CD4-positive, alpha-beta memory T cell (primary cell): ENCODE measurements around the gene FADS3. TPM values are rescaled to one million over a fixed set of nuclear protein-coding genes. Genes with fewer than 3 reads are reported as not detected.

ENCODE experiments used
- CTCF ChIA-PET: fragments of 350-600 bp; sonication (Branson Sonifier 250); formaldehyde crosslinking; loops from one replicate; lab custom pipeline; 2021; ENCODE audit warnings: inconsistent platforms; ENCODE audit not compliant: partially characterized antibody; lab: Charles Lee
- POLR2A ChIA-PET: fragments of 350-600 bp; sonication (Branson Sonifier 250); formaldehyde crosslinking; loops from one replicate; lab custom pipeline; 2021; ENCODE audit not compliant: partially characterized antibody; lab: Charles Lee
- DNase-seq, 5 donors: peaks; one replicate each; pipeline versions ENCODE4 v3.0.0 to v3.0.0-alpha.2; 2020 to 2022; ENCODE audit warnings: mixed read lengths in 1 of 5
- H3K27ac ChIP-seq: one replicate; pipeline ENCODE4 v1.7.0; 2013; ENCODE audit warnings: low read depth, low read length
- H3K27me3 ChIP-seq: 2 replicates; pipeline ENCODE4 v1.7.0; 2013; ENCODE audit warnings: mild to moderate bottlenecking, low read length, moderate library complexity; ENCODE audit not compliant: insufficient read depth
- H3K36me3 ChIP-seq: 2 replicates; pipeline ENCODE4 v1.7.0; 2013; ENCODE audit warnings: mild to moderate bottlenecking, low read length, moderate library complexity; ENCODE audit not compliant: insufficient read depth
- H3K4me1 ChIP-seq: 2 replicates; pipeline ENCODE4 v1.7.0; 2013; ENCODE audit warnings: mild to moderate bottlenecking, low read length, moderate library complexity; ENCODE audit not compliant: insufficient read depth
- H3K4me3 ChIP-seq, 2 donors: one replicate each; pipeline ENCODE4 v1.7.0; 2013; ENCODE audit warnings: low read length in 2 of 2, mild to moderate bottlenecking in 1 of 2
- H3K9me3 ChIP-seq, 2 donors: one replicate each; pipeline ENCODE4 v1.7.0; 2013; ENCODE audit warnings: low read length in 2 of 2, control low read depth in 1 of 2; ENCODE audit not compliant: control insufficient read depth in 1 of 2
- H3K27ac Mint-ChIP-seq, 7 donors: one replicate each; pipeline ENCODE4 v1.8.0; 2020 to 2021; ENCODE audit warnings: mixed read lengths in 7 of 7, mild to moderate bottlenecking in 6 of 7, inconsistent platforms in 3 of 7, moderate library complexity in 3 of 7
- H3K27me3 Mint-ChIP-seq, 2 donors: one replicate each; pipeline ENCODE4 v1.8.0; 2020 to 2021; ENCODE audit warnings: mixed read lengths in 2 of 2
- H3K36me3 Mint-ChIP-seq, 2 donors: one replicate each; pipeline ENCODE4 v1.8.0; 2020 to 2021; ENCODE audit warnings: mixed read lengths in 2 of 2, inconsistent platforms in 1 of 2, mild to moderate bottlenecking in 1 of 2
- H3K4me1 Mint-ChIP-seq, 4 donors: one replicate each; pipeline ENCODE4 v1.8.0; 2020 to 2021; ENCODE audit warnings: mixed read lengths in 4 of 4, mild to moderate bottlenecking in 1 of 4
- H3K4me3 Mint-ChIP-seq, 8 donors: one replicate each; pipeline ENCODE4 v1.8.0; 2020 to 2021; ENCODE audit warnings: mixed read lengths in 8 of 8, mild to moderate bottlenecking in 7 of 8, moderate library complexity in 6 of 8, inconsistent platforms in 3 of 8
- H3K9me3 Mint-ChIP-seq, 8 donors: one replicate each; pipeline ENCODE4 v1.8.0; 2020 to 2021; ENCODE audit warnings: mixed read lengths in 8 of 8, mild to moderate bottlenecking in 5 of 8, inconsistent platforms in 3 of 8, moderate library complexity in 1 of 8
- intact Hi-C: fragments of 100-400 bp; cut with micrococcal nuclease; formaldehyde crosslinking; loops from one replicate; pipeline ENCODE4 v1.15.1; 2023
- polyA plus RNA-seq, 2 donors: library from polyadenylated mRNA; unstranded; fragments of 300-500 nt; fragmentation: Illumina TruSeq; gene quantifications; one replicate each; pipeline ENCODE4 v1.2.3, GENCODE V29; 2021
- total RNA-seq, 2 experiments: library from RNA; stranded (reverse); gene quantifications; one replicate each; pipeline ENCODE4 v1.2.3, GENCODE V29; 2021

FADS3 gene
- total and polyA plus RNA-seq, 4 experiments from 2014 or later = 2.9 to 7.8 (median 4.4) TPM

DNA sequence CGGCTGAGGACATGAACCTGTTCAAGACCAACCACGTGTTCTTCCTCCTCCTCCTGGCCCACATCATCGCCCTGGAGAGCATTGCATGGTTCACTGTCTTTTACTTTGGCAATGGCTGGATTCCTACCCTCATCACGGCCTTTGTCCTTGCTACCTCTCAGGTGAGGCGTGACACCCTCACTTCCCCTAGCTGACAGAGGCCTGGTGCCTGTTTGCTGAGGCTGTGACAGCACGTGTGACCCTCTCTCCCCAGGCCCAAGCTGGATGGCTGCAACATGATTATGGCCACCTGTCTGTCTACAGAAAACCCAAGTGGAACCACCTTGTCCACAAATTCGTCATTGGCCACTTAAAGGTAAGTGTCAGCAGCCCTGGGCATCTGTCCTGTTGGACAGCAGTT lies 51.0 kb downstream of the FADS3 start:
- ChIA-PET CTCF (interaction anchor here (2.6 kb wide), 1 partner anchor 12 kb away, joined by 9 read pairs; the partner anchor contains the start of gene FADS2), POLR2A (interaction anchor here (0.6 kb wide), 1 partner anchor 121 kb away, joined by 3 read pairs; no protein-coding TSS in a partner anchor)
- H3K36me3 Mint-ChIP-seq = no peaks in the 10 kb centered on the region
- DNase-seq = no peak
- Histone ChIP-seq H3K4me1 (no peaks in the 10 kb centered on the region), H3K27me3 (no peaks in the 10 kb centered on the region), H3K9me3 (no peaks in the 10 kb centered on the region), H3K36me3 (peaks cover 3% of the 10 kb centered on the region), H3K27ac (no peak overlapping the region), H3K4me3 (no peak overlapping the region)
- no peak overlapping the region for H3K27ac Mint-ChIP-seq
- intact Hi-C loops = no loop called here
- H3K9me3 Mint-ChIP-seq = peaks cover 0 to 2% (median 0%) of the 10 kb centered on the region in 8 donors
- H3K4me1 Mint-ChIP-seq = peaks cover 0 to 4% (median 4%) of the 10 kb centered on the region in 4 donors
- H3K4me3 Mint-ChIP-seq = no peak overlapping the region
- H3K27me3 Mint-ChIP-seq = no peaks in the 10 kb centered on the region

DNA sequence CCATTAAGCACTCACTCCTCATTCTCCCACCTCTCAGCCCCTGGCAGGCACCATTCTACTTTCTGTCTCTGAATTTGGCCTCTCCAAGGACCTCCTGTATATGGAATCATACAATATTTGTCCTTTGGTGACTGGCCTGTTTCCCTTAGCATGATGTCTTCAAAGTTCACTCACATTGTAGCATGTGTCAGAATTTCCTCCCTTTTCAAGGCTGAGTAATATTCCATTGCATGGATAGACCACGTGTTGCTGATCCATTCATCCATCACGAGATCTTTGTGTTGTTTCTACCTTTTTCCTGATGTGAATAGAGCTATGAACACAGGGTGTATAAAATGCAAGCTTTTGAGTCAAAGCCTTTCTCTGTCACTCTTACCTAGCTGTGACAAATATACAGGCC lies 51.6 kb downstream of the FADS3 start:
- H3K27me3 Mint-ChIP-seq = no peaks in the 10 kb centered on the region
- intact Hi-C loops = no loop called here
- peaks cover 2 to 9% (median 7%) of the 10 kb centered on the region in 4 donors for H3K4me1 Mint-ChIP-seq
- peaks cover 0 to 2% (median 0%) of the 10 kb centered on the region in 8 donors for H3K9me3 Mint-ChIP-seq
- H3K9me3 ChIP-seq = no peaks in the 10 kb centered on the region
- H3K27me3 ChIP-seq = no peaks in the 10 kb centered on the region
- H3K4me1 ChIP-seq = peaks cover 6% of the 10 kb centered on the region
- CTCF ChIA-PET = interaction anchor here (2.6 kb wide), 1 partner anchor 11 kb away, joined by 9 read pairs; the partner anchor contains the start of gene FADS2
- DNase-seq = no peak
- H3K4me3 ChIP-seq = no peak overlapping the region
- no peak overlapping the region for H3K4me3 Mint-ChIP-seq
- POLR2A ChIA-PET = no interaction called here
- H3K27ac ChIP-seq = no peak overlapping the region
- H3K36me3 Mint-ChIP-seq = no peaks in the 10 kb centered on the region
- peak overlapping the region in 1 of 7 donors; percentile 69 for H3K27ac Mint-ChIP-seq
- peaks cover 3% of the 10 kb centered on the region for H3K36me3 ChIP-seq

- no peak for DNase-seq
- Histone ChIP-seq H3K4me3 (no peak overlapping the region), H3K27me3 (no peaks in the 10 kb centered on the region), H3K27ac (no peak overlapping the region), H3K36me3 (peaks cover 3% of the 10 kb centered on the region), H3K4me1 (peaks cover 14% of the 10 kb centered on the region), H3K9me3 (no peaks in the 10 kb centered on the region)
- Mint-ChIP-seq H3K4me3 (no peak overlapping the region), H3K27ac (peak overlapping the region in 1 of 7 donors; percentile 81), H3K36me3 (no peaks in the 10 kb centered on the region), H3K27me3 (no peaks in the 10 kb centered on the region), H3K4me1 (peaks cover 9 to 17% (median 13%) of the 10 kb centered on the region in 4 donors), H3K9me3 (peaks cover 0 to 2% (median 0%) of the 10 kb centered on the region in 8 donors)
- ChIA-PET CTCF (no interaction called here), POLR2A (no interaction called here)
- intact Hi-C loops = no loop called here
These were observed 52.4 kb downstream of the FADS3 start for GRCh38 chr11:61838921-61839320.

DNA sequence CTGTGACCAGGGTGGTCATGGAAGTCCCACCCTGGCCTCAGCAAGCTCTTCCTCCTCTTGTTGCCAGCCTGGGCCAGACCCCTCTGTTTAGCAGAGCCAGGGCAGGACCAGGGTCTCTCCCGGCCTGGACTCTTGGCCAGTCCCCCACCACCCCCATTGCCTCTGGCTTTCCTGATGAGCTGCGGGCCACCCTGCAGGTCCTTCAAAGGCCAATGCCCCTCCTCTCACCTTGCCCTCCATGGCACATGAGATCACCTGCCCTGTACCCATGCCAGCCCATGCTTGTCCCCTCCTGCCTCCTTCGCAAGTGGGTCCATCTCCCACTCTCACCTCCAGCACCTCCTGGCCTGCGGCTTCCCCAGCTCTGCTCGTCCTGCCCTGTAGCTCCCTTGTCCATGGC lies 52.8 kb downstream of the FADS3 start:
- no peak overlapping the region for H3K4me3 ChIP-seq
- H3K36me3 ChIP-seq = peaks cover 3% of the 10 kb centered on the region
- Mint-ChIP-seq H3K4me1 (peaks cover 12 to 21% (median 17%) of the 10 kb centered on the region in 4 donors), H3K27ac (peak overlapping the region in 1 of 7 donors; percentile 81), H3K4me3 (no peak overlapping the region), H3K27me3 (no peaks in the 10 kb centered on the region), H3K9me3 (peaks cover 0 to 2% (median 0%) of the 10 kb centered on the region in 8 donors), H3K36me3 (no peaks in the 10 kb centered on the region)
- CTCF ChIA-PET = no interaction called here
- DNase-seq = no peak
- no peak overlapping the region for H3K27ac ChIP-seq
- H3K4me1 ChIP-seq = peaks cover 18% of the 10 kb centered on the region
- POLR2A ChIA-PET = no interaction called here
- no peaks in the 10 kb centered on the region for H3K9me3 ChIP-seq
- H3K27me3 ChIP-seq = no peaks in the 10 kb centered on the region
- intact Hi-C loops = no loop called here

DNA sequence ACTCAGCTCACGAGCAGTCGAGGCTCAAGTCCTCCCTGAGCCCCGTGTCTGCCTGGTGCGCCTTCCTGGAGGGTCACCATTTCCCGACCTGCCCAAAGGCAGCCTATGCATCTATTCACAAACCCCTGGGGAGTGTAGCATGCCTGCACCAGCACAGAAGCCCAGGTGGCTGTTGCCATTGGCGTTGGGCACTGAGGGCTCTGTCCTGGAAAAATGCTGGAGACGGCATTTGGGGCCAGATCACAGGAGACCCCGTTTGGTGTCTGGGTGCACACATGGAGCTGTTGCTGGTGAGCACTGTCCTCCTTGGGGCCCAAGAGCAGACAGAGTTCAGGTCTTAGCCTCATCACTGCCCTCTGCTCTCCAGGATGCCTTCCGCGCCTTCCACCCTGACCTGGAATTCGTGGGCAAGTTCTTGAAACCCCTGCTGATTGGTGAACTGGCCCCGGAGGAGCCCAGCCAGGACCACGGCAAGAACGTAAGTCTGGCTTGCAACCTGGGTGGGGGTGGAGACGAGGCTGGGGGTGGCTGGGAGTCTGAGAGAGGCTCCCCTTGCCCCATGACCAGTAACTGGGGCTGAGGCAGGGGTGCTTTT lies 53.8 kb downstream of the FADS3 start:
- Mint-ChIP-seq H3K9me3 (peaks cover 0 to 2% (median 0%) of the 10 kb centered on the region in 8 donors), H3K27me3 (peaks cover 2% of the 10 kb centered on the region in 2 donors), H3K4me3 (no peak overlapping the region), H3K27ac (no peak overlapping the region), H3K4me1 (peaks cover 13 to 24% (median 19%) of the 10 kb centered on the region in 4 donors), H3K36me3 (no peaks in the 10 kb centered on the region)
- Histone ChIP-seq H3K36me3 (peaks cover 3% of the 10 kb centered on the region), H3K27me3 (no peaks in the 10 kb centered on the region), H3K27ac (no peak overlapping the region), H3K9me3 (no peaks in the 10 kb centered on the region), H3K4me3 (no peak overlapping the region), H3K4me1 (peaks cover 20% of the 10 kb centered on the region)
- POLR2A ChIA-PET = no interaction called here
- intact Hi-C loops = no loop called here
- CTCF ChIA-PET = interaction anchor here (1.2 kb wide), 1 partner anchor 473 kb away, joined by 3 read pairs; no protein-coding TSS in a partner anchor
- no peak for DNase-seq

GRCh38 chr11:61836193-61836592 lies 55.2 kb downstream of the FADS3 start:
- H3K27ac ChIP-seq = no peak overlapping the region
- H3K27me3 Mint-ChIP-seq = peaks cover 3 to 5% of the 10 kb centered on the region in 2 donors
- H3K4me3 ChIP-seq = no peak overlapping the region
- CTCF ChIA-PET = no interaction called here
- intact Hi-C loops = no loop called here
- H3K4me3 Mint-ChIP-seq = no peak overlapping the region
- H3K4me1 Mint-ChIP-seq = peaks cover 13 to 24% (median 20%) of the 10 kb centered on the region in 4 donors
- peaks cover 20% of the 10 kb centered on the region for H3K4me1 ChIP-seq
- peak overlapping the region in 2 of 7 donors; percentile 31 to 94 for H3K27ac Mint-ChIP-seq
- no peaks in the 10 kb centered on the region for H3K27me3 ChIP-seq
- H3K36me3 ChIP-seq = peaks cover 3% of the 10 kb centered on the region
- H3K36me3 Mint-ChIP-seq = no peaks in the 10 kb centered on the region
- H3K9me3 Mint-ChIP-seq = peaks cover 0 to 2% (median 0%) of the 10 kb centered on the region in 8 donors
- POLR2A ChIA-PET = no interaction called here
- H3K9me3 ChIP-seq = no peaks in the 10 kb centered on the region
- no peak for DNase-seq

DNA sequence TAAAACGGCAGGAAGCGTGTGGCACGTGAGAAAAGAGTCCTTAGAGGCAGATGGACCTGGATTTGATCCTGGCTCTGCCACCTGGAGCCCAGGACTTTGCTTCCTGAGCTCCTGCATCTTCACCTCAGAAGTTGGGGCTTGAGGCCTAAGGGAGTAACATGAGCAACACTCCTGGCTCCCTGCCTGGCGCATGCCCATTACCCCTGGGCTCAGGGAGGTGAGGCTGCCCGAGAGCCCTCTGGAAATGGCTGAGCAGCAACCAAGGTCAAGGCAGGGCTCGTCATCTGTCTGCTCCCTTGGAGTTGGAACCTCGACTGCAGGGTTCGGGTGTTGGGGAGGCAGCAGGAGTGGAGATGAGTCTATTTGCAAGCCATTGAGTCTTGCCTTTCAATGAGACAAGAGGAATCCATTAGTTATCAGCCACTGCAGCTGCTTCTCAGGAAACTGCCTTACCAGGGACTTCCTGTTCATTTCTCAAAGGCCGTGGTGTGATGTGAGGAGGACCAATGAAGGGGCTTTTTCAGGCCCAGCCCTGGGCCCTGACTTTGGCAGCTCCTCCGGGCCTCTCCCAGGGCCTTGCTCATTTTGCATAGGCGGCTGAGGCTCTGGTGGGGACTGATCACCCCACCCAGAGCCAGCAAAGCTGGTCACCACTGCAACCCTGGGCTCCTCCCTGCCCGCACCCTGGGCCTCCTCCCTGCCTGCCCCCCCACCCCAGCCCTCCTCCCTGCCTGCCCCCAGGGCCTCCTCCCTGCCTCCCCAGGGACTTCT lies 56.9 kb downstream of the FADS3 start:
- DNase-seq = peak; percentile 29 to 74 (median 49)
- intact Hi-C loops = no loop called here
- Mint-ChIP-seq H3K4me3 (peak overlapping the region in 5 of 8 donors; percentile 28 to 70 (median 59)), H3K36me3 (no peaks in the 10 kb centered on the region), H3K9me3 (no peaks in the 10 kb centered on the region), H3K4me1 (peaks cover 13 to 32% (median 23%) of the 10 kb centered on the region in 4 donors), H3K27ac (peak overlapping the region in 6 of 7 donors; percentile 33 to 98 (median 60)), H3K27me3 (peaks cover 6 to 11% of the 10 kb centered on the region in 2 donors)
- Histone ChIP-seq H3K4me1 (peaks cover 20% of the 10 kb centered on the region), H3K27me3 (peaks cover 3% of the 10 kb centered on the region), H3K27ac (peak overlapping the region; percentile 28), H3K36me3 (no peaks in the 10 kb centered on the region), H3K4me3 (no peak overlapping the region), H3K9me3 (no peaks in the 10 kb centered on the region)
- ChIA-PET POLR2A (interaction anchor here (1.3 to 2.2 kb wide), 3 partner anchors 19 to 134 kb away, joined by 3 to 22 read pairs (median 6); partner anchors contain the start of genes FADS1 and FTH1), CTCF (interaction anchor here (0.6 to 2.4 kb wide), 2 partner anchors 37 to 41 kb away, joined by 3 to 12 read pairs; no protein-coding TSS in a partner anchor)
